ENCODE data around the gene NFIX.

NFIX gene

GRCh38 chr19:12990853-12991252 lies 4.4 kb upstream of the NFIX start:
- no peak for DNase-seq (ENCODE audit: low read depth)
- no peak for TF ChIP-seq CTCF (IDR thresholded peaks at IDR 0.05; ENCODE audit: insufficient read depth, low read depth, low read length, missing control alignments)
- no peak overlapping the region for H3K4me3 ChIP-seq (ENCODE audit: low read length)

GRCh38 chr19:12991296-12991695 lies 4.0 kb upstream of the NFIX start:
- TF ChIP-seq CTCF (IDR thresholded peaks at IDR 0.05; ENCODE audit: insufficient read depth, low read depth, low read length, missing control alignments) = no peak
- DNase-seq (ENCODE audit: low read depth) = no peak
- no peak overlapping the region for H3K4me3 ChIP-seq (ENCODE audit: low read length)

GRCh38 chr19:12992729-12993128 lies 2.5 kb upstream of the NFIX start:
- TF ChIP-seq CTCF (IDR thresholded peaks at IDR 0.05; ENCODE audit: insufficient read depth, low read depth, low read length, missing control alignments) = no peak
- DNase-seq (ENCODE audit: low read depth) = no peak
- no peak overlapping the region for H3K4me3 ChIP-seq (ENCODE audit: low read length)

- no peak for DNase-seq (ENCODE audit: low read depth)
- no peak for TF ChIP-seq CTCF (IDR thresholded peaks at IDR 0.05; ENCODE audit: insufficient read depth, low read depth, low read length, missing control alignments)
- no peak overlapping the region for H3K4me3 ChIP-seq (ENCODE audit: low read length)
Measured at GRCh38 chr19:12993562-12993961, 1.7 kb upstream of the NFIX start.

- DNase-seq (ENCODE audit: low read depth) = no peak
- peak overlapping the region; percentile 65 for H3K4me3 ChIP-seq (ENCODE audit: low read length)
- TF ChIP-seq CTCF (IDR thresholded peaks at IDR 0.05; ENCODE audit: insufficient read depth, low read depth, low read length, missing control alignments) = no peak
Measured at GRCh38 chr19:12995596-12996405, 526 bp downstream of the NFIX start.

- no peak for TF ChIP-seq CTCF (IDR thresholded peaks at IDR 0.05; ENCODE audit: insufficient read depth, low read depth, low read length, missing control alignments)
- DNase-seq (ENCODE audit: low read depth) = no peak
- peak overlapping the region; percentile 65 for H3K4me3 ChIP-seq (ENCODE audit: low read length)
Measured at GRCh38 chr19:12996406-12997094, 1.3 kb downstream of the NFIX start.
